ENCODE data around the gene CERT1.
"Not testable (repeated sequence)": the region's sequence is repeated elsewhere in the genome, so short reads cannot be mapped to it uniquely, and the experiment has no call there.

Gene CERT1

DNA sequence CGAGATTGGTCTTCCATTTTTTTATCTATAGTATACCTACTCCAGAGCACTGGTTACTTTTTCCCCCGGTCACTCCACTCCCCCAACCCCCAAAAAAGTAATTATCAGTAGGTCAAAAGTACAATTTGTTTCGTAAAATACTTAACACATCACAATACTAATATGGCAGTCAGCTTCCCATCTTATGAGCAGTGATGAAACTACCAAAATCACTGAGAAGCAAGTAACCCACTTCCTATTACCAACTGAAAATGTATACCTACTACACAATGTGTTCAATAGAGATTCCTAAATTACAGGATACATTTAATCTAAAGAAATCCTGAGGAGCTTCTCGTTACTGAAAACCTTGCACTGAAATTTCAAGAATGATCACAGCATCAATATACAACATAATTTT, 1.9 kb downstream of the CERT1 start:
- Histone ChIP-seq H3K9me3 (ENCODE audit: control insufficient read depth, insufficient read depth, low read depth, low read length) (no peaks in the 10 kb centered on the region), H3K9ac (ENCODE audit: low read length) (no peak overlapping the region), H3K4me1 (ENCODE audit: control insufficient read depth, insufficient read depth, low read length) (no peaks in the 10 kb centered on the region), H3K27ac (ENCODE audit: low read depth, low read length) (no peak overlapping the region), H3K27me3 (ENCODE audit: control insufficient read depth, insufficient read depth, low read length) (no peaks in the 10 kb centered on the region), H3K4me3 (ENCODE audit: low read depth, low read length) (peak overlapping the region; percentile 82), H3K36me3 (ENCODE audit: control insufficient read depth, insufficient read depth, low read length) (no peaks in the 10 kb centered on the region; the same call in 1 of the 2 replicates)

GRCh38 chr5:75507841-75508240, 3.6 kb downstream of the CERT1 start:
- Histone ChIP-seq H3K9ac (ENCODE audit: low read length) (no peak overlapping the region), H3K4me1 (ENCODE audit: control insufficient read depth, insufficient read depth, low read length) (no peaks in the 10 kb centered on the region), H3K9me3 (ENCODE audit: control insufficient read depth, insufficient read depth, low read depth, low read length) (no peaks in the 10 kb centered on the region), H3K27me3 (ENCODE audit: control insufficient read depth, insufficient read depth, low read length) (no peaks in the 10 kb centered on the region), H3K36me3 (ENCODE audit: control insufficient read depth, insufficient read depth, low read length) (no peaks in the 10 kb centered on the region; the same call in 1 of the 2 replicates), H3K27ac (ENCODE audit: low read depth, low read length) (no peak overlapping the region), H3K4me3 (ENCODE audit: low read depth, low read length) (no peak overlapping the region)

DNA sequence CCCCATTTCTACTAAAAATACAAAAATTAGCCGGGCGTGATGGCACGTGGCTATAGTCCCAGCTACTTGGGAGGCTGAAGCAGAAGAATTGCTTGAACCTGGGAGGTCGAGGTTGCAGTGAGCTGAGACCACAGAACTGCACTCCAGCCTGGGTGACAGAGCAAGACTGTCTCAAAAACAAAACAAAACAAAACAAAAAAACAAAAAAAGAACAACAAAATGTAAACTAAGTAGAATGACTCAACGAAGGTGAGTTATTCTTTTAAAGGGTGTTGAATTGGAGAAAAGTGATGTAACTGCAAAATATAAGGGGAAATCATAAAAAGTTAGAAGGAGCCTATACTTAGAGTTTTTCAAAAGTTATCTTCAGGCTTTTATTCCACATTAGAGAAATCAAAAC, 6.3 kb downstream of the CERT1 start:
- not testable (repeated sequence) for H3K27me3 ChIP-seq (ENCODE audit: control insufficient read depth, insufficient read depth, low read length); H3K9ac ChIP-seq (ENCODE audit: low read length); H3K9me3 ChIP-seq (ENCODE audit: control insufficient read depth, insufficient read depth, low read depth, low read length); H3K4me3 ChIP-seq (ENCODE audit: low read depth, low read length); H3K36me3 ChIP-seq (ENCODE audit: control insufficient read depth, insufficient read depth, low read length); H3K4me1 ChIP-seq (ENCODE audit: control insufficient read depth, insufficient read depth, low read length); H3K27ac ChIP-seq (ENCODE audit: low read depth, low read length)

- not testable (repeated sequence) for H3K4me1 ChIP-seq (ENCODE audit: control insufficient read depth, insufficient read depth, low read length); H3K9me3 ChIP-seq (ENCODE audit: control insufficient read depth, insufficient read depth, low read depth, low read length); H3K9ac ChIP-seq (ENCODE audit: low read length); H3K4me3 ChIP-seq (ENCODE audit: low read depth, low read length); H3K27ac ChIP-seq (ENCODE audit: low read depth, low read length); H3K27me3 ChIP-seq (ENCODE audit: control insufficient read depth, insufficient read depth, low read length)
- peaks cover 16% of the 10 kb centered on the region; the same call in 1 of the 2 replicates for H3K36me3 ChIP-seq (ENCODE audit: control insufficient read depth, insufficient read depth, low read length)
These were observed 12.6 kb downstream of the CERT1 start for GRCh38 chr5:75498875-75499274.

DNA sequence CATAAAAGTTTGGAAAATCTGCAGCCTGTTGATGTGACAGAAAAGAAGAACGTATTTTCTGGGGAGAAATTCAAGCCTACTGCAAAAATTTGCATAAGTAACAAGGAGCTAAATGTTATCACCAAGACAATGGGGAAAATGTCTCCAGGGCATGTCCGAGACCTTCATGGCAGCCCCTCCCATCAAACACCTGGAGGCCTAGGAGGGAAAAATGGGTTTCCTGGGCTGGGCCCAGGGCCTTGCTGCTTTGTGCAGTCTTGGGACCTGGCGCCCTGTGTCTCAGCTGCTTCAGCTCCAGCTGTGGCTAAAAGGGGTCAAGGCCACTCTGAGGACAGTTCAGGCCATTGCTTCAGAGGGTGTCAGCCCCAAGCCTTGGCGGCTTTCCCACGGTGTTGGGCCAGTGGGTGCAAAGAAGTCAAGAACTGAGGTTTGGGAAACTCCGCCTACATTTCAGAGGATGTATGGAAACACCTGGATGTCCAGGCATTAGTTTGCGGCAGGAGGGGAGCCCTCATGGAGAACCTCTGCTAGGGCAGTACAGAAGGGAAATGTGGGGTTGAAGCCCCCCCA, 13.1 kb downstream of the CERT1 start:
- H3K4me1 ChIP-seq (ENCODE audit: control insufficient read depth, insufficient read depth, low read length): peaks cover 8% of the 10 kb centered on the region; the same call in 1 of the 2 replicates
- no peaks in the 10 kb centered on the region for H3K27me3 ChIP-seq (ENCODE audit: control insufficient read depth, insufficient read depth, low read length)
- H3K36me3 ChIP-seq (ENCODE audit: control insufficient read depth, insufficient read depth, low read length): peaks cover 16% of the 10 kb centered on the region; the same call in 1 of the 2 replicates
- H3K9ac ChIP-seq (ENCODE audit: low read length): no peak overlapping the region
- H3K9me3 ChIP-seq (ENCODE audit: control insufficient read depth, insufficient read depth, low read depth, low read length): 0 out of 2 replicates have a peak, but pooled peaks cover 3% of the 10 kb centered on the region
- H3K4me3 ChIP-seq (ENCODE audit: low read depth, low read length): no peak overlapping the region
- no peak overlapping the region for H3K27ac ChIP-seq (ENCODE audit: low read depth, low read length)

DNA sequence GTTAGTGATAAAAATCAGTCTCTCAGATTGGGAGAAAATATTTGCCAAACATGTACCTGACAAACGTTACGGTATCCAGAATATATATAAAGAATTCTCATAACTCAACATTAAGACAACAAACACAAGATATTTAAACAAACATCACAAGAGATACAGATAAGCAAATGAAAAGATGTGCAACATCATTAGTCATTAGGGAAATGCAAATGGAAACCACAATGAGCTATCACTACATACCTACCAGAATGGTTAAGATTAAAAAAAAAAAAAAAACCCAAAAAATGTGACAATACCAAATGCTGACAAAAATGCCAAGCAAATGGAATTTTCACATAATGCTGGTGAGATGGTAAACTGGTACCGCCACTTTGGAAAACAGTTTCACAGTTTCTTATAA, 15.4 kb downstream of the CERT1 start:
- Histone ChIP-seq H3K27ac (ENCODE audit: low read depth, low read length) (no peak overlapping the region), H3K27me3 (ENCODE audit: control insufficient read depth, insufficient read depth, low read length) (no peaks in the 10 kb centered on the region), H3K9ac (ENCODE audit: low read length) (no peak overlapping the region), H3K9me3 (ENCODE audit: control insufficient read depth, insufficient read depth, low read depth, low read length) (0 out of 2 replicates have a peak, but pooled peaks cover 3% of the 10 kb centered on the region), H3K36me3 (ENCODE audit: control insufficient read depth, insufficient read depth, low read length) (peaks cover 26% of the 10 kb centered on the region; the same call in 1 of the 2 replicates), H3K4me3 (ENCODE audit: low read depth, low read length) (no peak overlapping the region), H3K4me1 (ENCODE audit: control insufficient read depth, insufficient read depth, low read length) (peaks cover 8% of the 10 kb centered on the region; the same call in 1 of the 2 replicates)

DNA sequence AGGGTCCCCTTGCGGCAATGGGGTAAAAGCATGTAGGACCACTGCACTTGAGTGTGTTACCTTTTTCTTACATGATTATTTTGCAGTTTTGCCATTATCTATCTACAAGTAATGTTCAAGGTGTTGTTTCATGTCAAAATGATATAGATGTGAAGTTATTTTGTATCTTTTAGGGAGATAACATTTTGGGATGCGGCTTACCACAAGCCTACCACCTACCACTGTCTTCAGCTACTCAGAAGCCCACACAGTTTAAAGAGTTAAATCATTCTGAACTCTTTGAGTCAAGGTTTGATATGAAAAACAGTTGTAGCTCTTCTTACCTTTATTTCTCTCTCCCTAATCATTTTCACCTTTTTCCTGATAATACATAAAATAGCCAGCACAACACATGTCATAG, 19.8 kb downstream of the CERT1 start:
- Histone ChIP-seq H3K9me3 (ENCODE audit: control insufficient read depth, insufficient read depth, low read depth, low read length) (peaks cover 21% of the 10 kb centered on the region; the same call in 1 of the 2 replicates), H3K9ac (ENCODE audit: low read length) (no peak overlapping the region), H3K27ac (ENCODE audit: low read depth, low read length) (no peak overlapping the region), H3K4me1 (ENCODE audit: control insufficient read depth, insufficient read depth, low read length) (peaks cover 4% of the 10 kb centered on the region; the same call in 1 of the 2 replicates), H3K4me3 (ENCODE audit: low read depth, low read length) (no peak overlapping the region), H3K27me3 (ENCODE audit: control insufficient read depth, insufficient read depth, low read length) (no peaks in the 10 kb centered on the region), H3K36me3 (ENCODE audit: control insufficient read depth, insufficient read depth, low read length) (peaks cover 17% of the 10 kb centered on the region)

GRCh38 chr5:75489847-75490246, 21.6 kb downstream of the CERT1 start:
- not testable (repeated sequence) for H3K4me3 ChIP-seq (ENCODE audit: low read depth, low read length); H3K27me3 ChIP-seq (ENCODE audit: control insufficient read depth, insufficient read depth, low read length); H3K4me1 ChIP-seq (ENCODE audit: control insufficient read depth, insufficient read depth, low read length); H3K9ac ChIP-seq (ENCODE audit: low read length); H3K27ac ChIP-seq (ENCODE audit: low read depth, low read length)
- Histone ChIP-seq H3K36me3 (ENCODE audit: control insufficient read depth, insufficient read depth, low read length) (peaks cover 17% of the 10 kb centered on the region), H3K9me3 (ENCODE audit: control insufficient read depth, insufficient read depth, low read depth, low read length) (peaks cover 29% of the 10 kb centered on the region; the same call in 1 of the 2 replicates)

DNA sequence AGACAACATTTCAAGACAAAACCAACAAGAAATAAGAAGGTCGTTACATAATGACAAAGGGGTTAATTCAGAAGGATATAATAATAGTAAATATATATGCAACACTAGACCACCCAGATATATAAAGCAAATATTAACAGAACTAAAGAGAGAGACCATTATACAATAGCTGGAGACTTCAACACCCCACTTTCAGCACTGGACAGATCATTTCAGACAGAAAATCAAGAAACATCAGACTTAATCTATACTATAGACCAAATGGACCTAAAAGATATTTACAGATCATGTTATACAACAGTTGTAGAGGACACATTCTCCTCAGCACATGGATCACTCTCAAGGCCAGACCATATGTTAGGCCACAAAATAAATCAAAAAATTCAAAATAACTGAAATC, 26.8 kb downstream of the CERT1 start:
- Histone ChIP-seq H3K36me3 (ENCODE audit: control insufficient read depth, insufficient read depth, low read length) (peaks cover 2% of the 10 kb centered on the region; the same call in 1 of the 2 replicates), H3K9me3 (ENCODE audit: control insufficient read depth, insufficient read depth, low read depth, low read length) (peaks cover 24% of the 10 kb centered on the region; the same call in 1 of the 2 replicates), H3K4me3 (ENCODE audit: low read depth, low read length) (no peak overlapping the region), H3K4me1 (ENCODE audit: control insufficient read depth, insufficient read depth, low read length) (peaks cover 14% of the 10 kb centered on the region), H3K27ac (ENCODE audit: low read depth, low read length) (no peak overlapping the region), H3K27me3 (ENCODE audit: control insufficient read depth, insufficient read depth, low read length) (no peaks in the 10 kb centered on the region), H3K9ac (ENCODE audit: low read length) (no peak overlapping the region)

DNA sequence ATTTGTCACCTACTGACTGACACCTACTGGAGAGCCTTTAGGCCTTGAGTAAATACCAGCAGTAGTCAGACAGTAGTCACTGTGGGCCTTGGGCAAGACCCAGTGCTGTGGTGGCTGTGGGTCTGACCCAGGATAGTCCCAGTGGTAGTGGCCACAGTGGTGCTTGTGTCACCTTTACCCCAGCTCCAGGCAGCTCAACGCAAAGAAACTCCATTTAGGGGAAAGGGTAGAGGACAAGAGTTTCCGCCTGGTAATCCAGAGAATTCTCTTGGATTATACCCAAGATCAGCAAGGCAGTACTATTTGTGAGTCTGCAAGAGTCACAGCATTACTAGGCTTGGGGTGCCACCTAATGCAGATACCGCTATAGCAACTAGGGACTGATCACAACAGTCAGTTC, 28.9 kb downstream of the CERT1 start:
- Histone ChIP-seq H3K27ac (ENCODE audit: low read depth, low read length) (no peak overlapping the region), H3K27me3 (ENCODE audit: control insufficient read depth, insufficient read depth, low read length) (no peaks in the 10 kb centered on the region), H3K4me3 (ENCODE audit: low read depth, low read length) (no peak overlapping the region)

DNA sequence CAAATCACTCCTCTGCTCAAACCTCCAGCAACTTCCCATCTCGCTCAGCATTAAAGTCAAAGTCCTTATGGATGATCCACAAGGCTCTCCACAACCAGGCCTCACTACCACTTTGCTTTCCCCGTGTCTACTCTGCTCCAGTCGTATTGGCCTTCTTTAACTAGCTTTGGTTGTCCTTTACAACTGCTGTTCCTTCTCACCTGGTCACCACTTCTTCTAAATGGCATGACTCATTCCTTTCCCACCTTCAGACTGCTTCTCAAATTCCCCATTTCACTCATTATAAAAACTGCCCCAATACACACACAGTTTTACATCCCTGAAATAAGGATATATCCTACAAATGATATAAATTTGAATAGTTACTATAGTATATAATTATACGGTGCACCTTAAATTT, 30.4 kb downstream of the CERT1 start:
- Histone ChIP-seq H3K36me3 (ENCODE audit: control insufficient read depth, insufficient read depth, low read length) (no peaks in the 10 kb centered on the region), H3K9ac (ENCODE audit: low read length) (no peak overlapping the region), H3K27me3 (ENCODE audit: control insufficient read depth, insufficient read depth, low read length) (no peaks in the 10 kb centered on the region), H3K4me1 (ENCODE audit: control insufficient read depth, insufficient read depth, low read length) (peaks cover 30% of the 10 kb centered on the region), H3K9me3 (ENCODE audit: control insufficient read depth, insufficient read depth, low read depth, low read length) (peaks cover 5% of the 10 kb centered on the region; the same call in 1 of the 2 replicates), H3K4me3 (ENCODE audit: low read depth, low read length) (no peak overlapping the region), H3K27ac (ENCODE audit: low read depth, low read length) (no peak overlapping the region)

More for the DNA sequence above, 28.9 kb downstream of the CERT1 start:
- H3K9ac ChIP-seq (ENCODE audit: low read length): no peak overlapping the region
- H3K36me3 ChIP-seq (ENCODE audit: control insufficient read depth, insufficient read depth, low read length): peaks cover under 1% of the 10 kb centered on the region; the same call in 1 of the 2 replicates
- H3K9me3 ChIP-seq (ENCODE audit: control insufficient read depth, insufficient read depth, low read depth, low read length): peaks cover 15% of the 10 kb centered on the region; the same call in 1 of the 2 replicates
- peaks cover 17% of the 10 kb centered on the region for H3K4me1 ChIP-seq (ENCODE audit: control insufficient read depth, insufficient read depth, low read length)

All from HUES6 (cell line).